Ammon's horn (tissue), 1 donor: ENCODE results near the gene CHRM5.

ENCODE experiments used
- DNase-seq: peaks from one replicate; pipeline ENCODE4 v3.0.0-alpha.2; 2016; ENCODE audit warnings: low spot score

The CHRM5 gene

GRCh38 chr15:33968224-33968623, at the start of gene CHRM5:
Gene CHRM5 (plus strand): TSS chr15:33968497. CDS start chr15:34062718, 94,221 bp downstream.
- no peak for DNase-seq

- DNase-seq = no peak
Measured at GRCh38 chr15:33923446-33923845, 44.9 kb upstream of the CHRM5 start.

- no peak for DNase-seq
Measured at GRCh38 chr15:33926260-33926659, 42.0 kb upstream of the CHRM5 start.

- no peak for DNase-seq
Measured at GRCh38 chr15:33932734-33933133, 35.6 kb upstream of the CHRM5 start.

- DNase-seq = no peak
Measured at GRCh38 chr15:33934396-33934795, 33.9 kb upstream of the CHRM5 start.

GRCh38 chr15:33934921-33935320, 33.4 kb upstream of the CHRM5 start:
- no peak for DNase-seq

- no peak for DNase-seq
Measured at GRCh38 chr15:33941279-33942063, 26.8 kb upstream of the CHRM5 start.

GRCh38 chr15:33946152-33946551, 22.1 kb upstream of the CHRM5 start:
- no peak for DNase-seq

- DNase-seq = no peak
Measured at GRCh38 chr15:33955945-33956344, 12.4 kb upstream of the CHRM5 start.

- no peak for DNase-seq
Measured at GRCh38 chr15:33956397-33956796, 11.9 kb upstream of the CHRM5 start.

GRCh38 chr15:33959844-33960548, 8.3 kb upstream of the CHRM5 start:
- peak; percentile 29 for DNase-seq

- no peak for DNase-seq
Measured at GRCh38 chr15:33960549-33960935, 7.8 kb upstream of the CHRM5 start.

- no peak for DNase-seq
Measured at GRCh38 chr15:33963831-33964664, 4.2 kb upstream of the CHRM5 start.

- DNase-seq = no peak
Measured at GRCh38 chr15:33964665-33965040, 3.6 kb upstream of the CHRM5 start.

GRCh38 chr15:33968821-33969220, 524 bp downstream of the CHRM5 start:
- no peak for DNase-seq

GRCh38 chr15:33971811-33972210, 3.5 kb downstream of the CHRM5 start:
- DNase-seq = no peak

GRCh38 chr15:33975022-33975565, 6.8 kb downstream of the CHRM5 start:
- DNase-seq = no peak

GRCh38 chr15:33980159-33980558, 11.9 kb downstream of the CHRM5 start:
- DNase-seq = no peak

GRCh38 chr15:33982516-33982915, 14.2 kb downstream of the CHRM5 start:
- no peak for DNase-seq

GRCh38 chr15:33985287-33985686, 17.0 kb downstream of the CHRM5 start:
- DNase-seq = no peak

- DNase-seq = no peak
Measured at GRCh38 chr15:33985751-33986150, 17.5 kb downstream of the CHRM5 start.

GRCh38 chr15:33987444-33987843, 19.1 kb downstream of the CHRM5 start:
- no peak for DNase-seq
